CD8-positive, alpha-beta memory T cell (primary cell): Measurements from ENCODE around the gene CTBP1. TPM values are rescaled to one million over a fixed set of nuclear protein-coding genes. Genes with fewer than 3 reads are reported as not detected.

Source experiments
- CTCF ChIA-PET: fragments of 350-600 bp; sonication (Branson Sonifier 250); formaldehyde crosslinking; loops from one replicate; lab custom pipeline; 2021; ENCODE audit warnings: antibody characterized with exemption; lab: Charles Lee
- POLR2A ChIA-PET: fragments of 350-600 bp; sonication (Branson Sonifier 250); formaldehyde crosslinking; loops from one replicate; lab custom pipeline; 2021; ENCODE audit warnings: antibody characterized with exemption; lab: Charles Lee
- DNase-seq, 5 donors: peaks; one replicate each; pipeline versions ENCODE4 v3.0.0 to v3.0.0-alpha.2; 2020 to 2022; ENCODE audit warnings: mixed read lengths in 1 of 5
- H3K27ac ChIP-seq: one replicate; pipeline ENCODE4 v1.7.0; 2013; ENCODE audit warnings: low read depth, mild to moderate bottlenecking, low read length, moderate library complexity
- H3K27me3 ChIP-seq: 2 replicates; pipeline ENCODE4 v1.7.0; 2013; ENCODE audit warnings: low read length, mild to moderate bottlenecking; ENCODE audit not compliant: insufficient read depth, poor library complexity, severe bottlenecking
- H3K36me3 ChIP-seq: 2 replicates; pipeline ENCODE4 v1.7.0; 2013; ENCODE audit warnings: mild to moderate bottlenecking, low read length, moderate library complexity; ENCODE audit not compliant: insufficient read depth
- H3K4me1 ChIP-seq: 2 replicates; pipeline ENCODE4 v1.7.0; 2013; ENCODE audit warnings: mild to moderate bottlenecking, low read length, moderate library complexity; ENCODE audit not compliant: insufficient read depth
- H3K4me3 ChIP-seq: 2 replicates; pipeline ENCODE4 v1.7.0; 2013; ENCODE audit warnings: mild to moderate bottlenecking, low read length
- H3K9me3 ChIP-seq: 2 replicates; pipeline ENCODE4 v1.7.0; 2013; ENCODE audit warnings: mild to moderate bottlenecking, low read length
- H3K27ac Mint-ChIP-seq, 8 donors: one replicate each; pipeline ENCODE4 v1.8.0; 2020 to 2021; ENCODE audit warnings: mixed read lengths in 8 of 8, mild to moderate bottlenecking in 6 of 8, inconsistent platforms in 3 of 8, moderate library complexity in 3 of 8
- H3K27me3 Mint-ChIP-seq, 2 donors: one replicate each; pipeline ENCODE4 v1.8.0; 2020 to 2021; ENCODE audit warnings: mixed read lengths in 2 of 2, mild to moderate bottlenecking in 1 of 2, moderate library complexity in 1 of 2
- H3K36me3 Mint-ChIP-seq, 3 donors: one replicate each; pipeline ENCODE4 v1.8.0; 2020 to 2021; ENCODE audit warnings: mixed read lengths in 3 of 3, inconsistent platforms in 1 of 3, mild to moderate bottlenecking in 1 of 3
- H3K4me1 Mint-ChIP-seq, 3 donors: one replicate each; pipeline ENCODE4 v1.8.0; 2020 to 2021; ENCODE audit warnings: mixed read lengths in 3 of 3, inconsistent platforms in 1 of 3, mild to moderate bottlenecking in 1 of 3
- H3K4me3 Mint-ChIP-seq, 7 donors: one replicate each; pipeline ENCODE4 v1.8.0; 2020 to 2021; ENCODE audit warnings: mixed read lengths in 7 of 7, mild to moderate bottlenecking in 6 of 7, moderate library complexity in 4 of 7, inconsistent platforms in 2 of 7
- H3K9me3 Mint-ChIP-seq, 5 donors: one replicate each; pipeline ENCODE4 v1.8.0; 2020 to 2022; ENCODE audit warnings: mixed read lengths in 5 of 5, mild to moderate bottlenecking in 3 of 5, moderate library complexity in 2 of 5, inconsistent platforms in 1 of 5
- polyA plus RNA-seq: library from polyadenylated mRNA; unstranded; fragments of 300-500 nt; fragmentation: Illumina TruSeq; gene quantifications from one replicate; pipeline ENCODE4 v1.2.3, GENCODE V29; 2021
- total RNA-seq, 2 experiments: library from RNA; stranded (reverse); gene quantifications; one replicate each; pipeline ENCODE4 v1.2.3, GENCODE V29; 2021

Gene CTBP1
- 100 to 1,000 TPM; 139 to 149 TPM for total RNA-seq
- 88.1 TPM for polyA plus RNA-seq

DNA sequence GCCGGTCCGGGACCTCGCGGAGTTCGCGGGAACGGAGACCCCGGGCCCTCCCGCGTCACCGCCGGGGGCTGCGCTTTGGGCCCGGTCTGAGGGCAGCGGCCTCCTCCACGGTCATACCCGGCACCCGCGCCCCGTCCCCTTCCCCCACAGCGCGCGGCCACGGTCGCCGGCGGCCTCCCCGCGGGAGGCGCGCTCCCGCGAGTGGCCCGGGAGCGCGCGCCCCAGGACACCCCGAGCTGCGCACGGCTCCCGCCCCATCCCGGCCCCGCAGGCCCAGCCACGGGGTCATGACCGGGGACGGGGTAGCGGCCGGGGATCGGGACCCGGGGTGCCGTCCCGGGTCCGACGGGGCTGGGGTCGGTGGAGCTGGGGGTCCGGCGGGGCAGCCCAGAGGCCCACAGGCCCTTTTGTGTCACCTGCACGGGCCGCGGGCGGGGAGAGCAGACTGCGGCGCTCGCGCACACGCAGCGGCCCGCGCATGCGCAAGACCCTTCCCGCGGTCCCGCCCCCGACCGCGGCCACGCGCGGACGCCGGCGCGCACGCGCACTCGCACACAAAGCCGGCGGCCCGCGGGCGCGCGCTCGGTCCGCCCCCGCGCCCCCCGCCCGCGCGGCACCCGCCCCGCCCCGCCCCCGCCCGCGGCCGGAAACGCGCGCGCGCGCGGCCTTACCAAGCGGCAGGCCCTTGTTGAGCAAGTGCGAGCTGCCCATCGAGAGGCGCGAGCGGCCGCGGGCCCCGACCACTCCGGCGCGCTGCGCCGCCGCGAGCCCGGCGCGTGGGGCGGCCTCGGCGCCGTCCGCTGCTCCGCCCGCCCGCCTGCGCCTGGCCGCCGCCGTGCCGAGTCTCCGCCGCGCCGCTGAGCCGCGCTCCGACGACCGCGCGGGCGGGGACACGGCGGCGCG is at the start of gene CTBP1:
Gene CTBP1, minus strand, starts transcription at position 886 of the 903 bp plus-strand sequence. CDS start 7,799 bp downstream, outside the sequence.
- peaks cover 0 to 3% of the 10 kb centered on the region in 2 donors for H3K27me3 Mint-ChIP-seq
- peak within 1 kb of the TSS; percentile 74 for H3K4me3 ChIP-seq
- H3K9me3 ChIP-seq = no peaks in the 10 kb centered on the region
- peak within 1 kb of the TSS; percentile 87 to 96 (median 90) for H3K4me3 Mint-ChIP-seq
- peak; percentile 77 to 91 (median 88) for DNase-seq
- POLR2A ChIA-PET = interaction anchor here (0.5 to 4.4 kb wide), 11 partner anchors 14 to 460 kb away, joined by 3 to 59 read pairs (median 6); partner anchors contain the start of genes MAEA, SPON2 and UVSSA
- H3K36me3 ChIP-seq = no peaks in the 10 kb centered on the region
- CTCF ChIA-PET = interaction anchor here (1.0 to 9.6 kb wide), 9 partner anchors 9 to 98 kb away, joined by 3 to 47 read pairs (median 5); partner anchors contain the start of gene UVSSA
- peaks cover 0 to 15% (median 0%) of the 10 kb centered on the region in 3 donors for H3K36me3 Mint-ChIP-seq
- no peaks in the 10 kb centered on the region for H3K9me3 Mint-ChIP-seq
- peak within 1 kb of the TSS; percentile 92 to 99 (median 94) for H3K27ac Mint-ChIP-seq
- peaks cover 51 to 74% (median 60%) of the 10 kb centered on the region in 3 donors for H3K4me1 Mint-ChIP-seq
- H3K27me3 ChIP-seq = no peaks in the 10 kb centered on the region
- H3K4me1 ChIP-seq = peaks cover 66% of the 10 kb centered on the region
- peak within 1 kb of the TSS; percentile 89 for H3K27ac ChIP-seq

DNA sequence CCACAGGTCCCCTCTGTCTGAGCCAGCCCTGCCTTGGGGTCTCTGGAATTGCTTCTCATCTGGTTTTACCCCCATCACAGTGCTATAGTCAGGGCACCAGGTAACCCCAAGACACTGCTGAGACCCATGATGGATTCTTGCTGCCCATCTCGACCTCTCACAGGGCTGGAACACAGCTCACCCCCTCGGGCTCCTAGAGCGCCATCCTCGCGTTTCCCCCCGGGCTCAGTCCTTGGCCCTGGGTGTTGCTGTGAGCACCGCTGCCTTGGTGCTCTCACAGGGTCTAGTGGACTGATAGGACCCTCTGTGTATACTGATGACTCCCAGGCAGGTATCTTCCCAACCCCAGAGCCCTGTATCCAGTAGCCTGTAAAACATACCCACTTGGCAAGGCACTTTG is 49.5 kb upstream of the CTBP1 start:
- Histone ChIP-seq H3K36me3 (peaks cover 9% of the 10 kb centered on the region), H3K9me3 (no peaks in the 10 kb centered on the region), H3K27me3 (no peaks in the 10 kb centered on the region), H3K4me1 (peaks cover 17% of the 10 kb centered on the region), H3K4me3 (no peak overlapping the region), H3K27ac (no peak overlapping the region)
- H3K4me3 Mint-ChIP-seq = no peak overlapping the region
- no peaks in the 10 kb centered on the region for H3K9me3 Mint-ChIP-seq
- ChIA-PET POLR2A (no interaction called here), CTCF (interaction anchor here (2.1 kb wide), 1 partner anchor 13 kb away, joined by 6 read pairs; no protein-coding TSS in a partner anchor)
- DNase-seq = no peak
- H3K27me3 Mint-ChIP-seq = peaks cover 0 to 1% of the 10 kb centered on the region in 2 donors
- peaks cover 0 to 65% (median 4%) of the 10 kb centered on the region in 3 donors for H3K36me3 Mint-ChIP-seq
- peak overlapping the region in 5 of 8 donors; percentile 29 to 86 (median 63) for H3K27ac Mint-ChIP-seq
- H3K4me1 Mint-ChIP-seq = peaks cover 47 to 77% (median 61%) of the 10 kb centered on the region in 3 donors

DNA sequence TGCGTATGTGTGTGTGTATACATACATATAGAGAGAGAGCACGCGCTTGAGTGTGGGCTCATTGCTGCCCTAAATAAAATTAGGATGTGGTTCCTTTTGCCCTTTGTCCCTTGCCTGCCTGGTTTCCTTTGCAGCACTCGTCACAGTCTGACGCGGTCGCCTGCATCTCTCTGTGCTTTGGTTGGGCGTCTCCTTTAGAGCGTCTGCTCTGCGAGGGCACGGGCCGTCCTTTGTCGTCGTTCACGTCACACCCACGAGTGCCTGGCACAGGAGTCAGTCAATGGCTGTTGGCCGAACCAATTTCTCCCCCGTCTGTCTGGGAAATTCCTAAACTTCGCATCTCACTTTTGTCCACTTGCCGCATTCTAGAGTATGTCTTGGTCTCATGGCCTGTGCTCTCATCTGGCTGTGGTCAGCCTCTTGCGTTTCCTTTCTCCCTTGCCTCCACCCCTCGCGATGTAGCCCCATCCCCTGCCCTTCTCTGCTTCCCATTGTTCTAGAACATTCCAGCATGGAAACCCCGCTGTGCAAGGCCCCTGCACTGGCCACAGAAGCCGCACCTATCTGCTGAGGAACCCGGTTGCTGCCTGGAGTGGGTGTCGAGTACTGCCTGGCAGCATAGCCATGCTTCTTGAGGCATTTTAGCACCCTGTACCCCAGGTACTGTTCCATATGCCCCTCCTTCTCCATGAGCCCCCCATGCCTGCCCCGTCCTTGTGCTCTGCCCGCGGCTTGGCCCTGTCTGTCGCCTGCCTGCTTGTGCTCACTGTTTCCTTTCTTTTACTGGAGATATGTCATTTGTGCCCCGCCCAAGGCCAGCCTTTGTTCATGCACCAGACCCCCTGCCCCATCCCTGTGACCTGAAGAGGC is 48.8 kb upstream of the CTBP1 start:
- Histone ChIP-seq H3K36me3 (peaks cover 9% of the 10 kb centered on the region), H3K27ac (peak overlapping the region; percentile 38), H3K4me3 (no peak overlapping the region), H3K27me3 (no peaks in the 10 kb centered on the region), H3K4me1 (peaks cover 21% of the 10 kb centered on the region), H3K9me3 (no peaks in the 10 kb centered on the region)
- Mint-ChIP-seq H3K9me3 (no peaks in the 10 kb centered on the region), H3K36me3 (peaks cover 0 to 64% (median 4%) of the 10 kb centered on the region in 3 donors), H3K27me3 (peaks cover 0 to 1% of the 10 kb centered on the region in 2 donors), H3K27ac (peak overlapping the region in 7 of 8 donors; percentile 70 to 97 (median 85)), H3K4me1 (peaks cover 47 to 79% (median 63%) of the 10 kb centered on the region in 3 donors), H3K4me3 (peak overlapping the region in 3 of 7 donors; percentile 21 to 57 (median 28))
- CTCF ChIA-PET = interaction anchor here (0.9 to 2.1 kb wide), 2 partner anchors 12 to 30 kb away, joined by 3 to 6 read pairs; no protein-coding TSS in a partner anchor
- peak in 2 of 5 donors; percentile 53 to 57 for DNase-seq
- POLR2A ChIA-PET = no interaction called here

DNA sequence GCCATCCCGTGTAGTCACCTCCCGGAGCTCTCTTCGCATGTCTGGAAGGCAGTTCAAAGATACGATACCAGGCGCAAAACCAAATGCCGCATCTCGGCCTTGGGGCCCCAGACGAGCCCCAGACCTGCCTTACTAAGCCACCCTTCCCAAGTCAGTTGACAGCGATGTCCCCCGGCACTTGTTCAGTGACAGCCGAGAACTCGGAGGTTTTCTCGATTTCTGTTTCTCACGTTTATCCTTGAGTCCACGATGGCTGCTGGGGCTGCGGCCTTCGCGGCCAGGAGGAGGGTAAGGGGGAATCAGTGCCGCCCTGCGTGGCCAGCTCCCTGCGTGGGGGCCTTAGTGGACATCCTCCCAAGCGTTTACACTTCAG is 48.1 kb upstream of the CTBP1 start:
- POLR2A ChIA-PET = no interaction called here
- H3K27me3 Mint-ChIP-seq = peaks cover 0 to 1% of the 10 kb centered on the region in 2 donors
- H3K36me3 ChIP-seq = peaks cover 9% of the 10 kb centered on the region
- no peaks in the 10 kb centered on the region for H3K9me3 Mint-ChIP-seq
- CTCF ChIA-PET = interaction anchor here (0.9 kb wide), 1 partner anchor 30 kb away, joined by 3 read pairs; no protein-coding TSS in a partner anchor
- peaks cover 0 to 65% (median 2%) of the 10 kb centered on the region in 3 donors for H3K36me3 Mint-ChIP-seq
- peak overlapping the region in 6 of 8 donors; percentile 45 to 96 (median 84) for H3K27ac Mint-ChIP-seq
- H3K27me3 ChIP-seq = no peaks in the 10 kb centered on the region
- peaks cover 52 to 83% (median 68%) of the 10 kb centered on the region in 3 donors for H3K4me1 Mint-ChIP-seq
- H3K4me3 ChIP-seq = no peak overlapping the region
- H3K4me1 ChIP-seq = peaks cover 27% of the 10 kb centered on the region
- H3K27ac ChIP-seq = no peak overlapping the region
- no peak for DNase-seq
- H3K4me3 Mint-ChIP-seq = peak overlapping the region in 1 of 7 donors; percentile 21
- H3K9me3 ChIP-seq = no peaks in the 10 kb centered on the region

DNA sequence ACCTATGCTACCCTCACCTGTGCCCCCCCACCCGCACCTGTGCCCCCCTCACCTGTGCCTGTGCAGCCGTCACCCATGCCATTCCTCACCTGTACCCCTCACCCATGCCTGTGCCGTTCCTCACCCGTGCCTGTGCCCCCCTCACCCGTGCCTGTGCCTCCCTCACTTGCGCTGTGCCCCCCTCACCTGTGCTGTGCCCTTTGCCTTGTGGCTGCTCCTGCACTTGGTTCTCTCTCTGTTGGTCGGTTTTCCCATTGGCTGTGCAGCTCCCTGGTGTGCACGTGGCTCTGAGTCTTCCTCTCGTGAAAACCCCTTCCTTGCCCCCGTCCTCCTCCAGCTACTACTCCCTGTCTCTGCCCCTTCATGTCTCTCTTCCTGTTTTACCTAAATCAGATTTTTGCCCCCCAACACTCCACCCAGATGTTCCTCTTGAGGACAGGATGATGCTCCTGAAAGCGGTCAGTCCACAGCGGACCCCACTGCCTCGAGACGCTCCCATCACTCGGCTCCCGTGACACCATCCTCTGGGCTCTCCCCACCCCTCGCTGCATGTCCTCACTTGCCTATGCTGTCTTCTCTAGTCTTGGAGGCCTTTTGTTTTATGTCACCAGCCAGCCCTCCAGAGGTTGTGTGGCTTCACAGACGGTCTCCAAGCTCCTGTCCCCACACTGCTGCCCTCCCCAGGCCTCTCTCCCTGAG is 47.5 kb upstream of the CTBP1 start:
- Histone ChIP-seq H3K36me3 (peaks cover 9% of the 10 kb centered on the region), H3K27ac (no peak overlapping the region), H3K4me3 (no peak overlapping the region), H3K27me3 (no peaks in the 10 kb centered on the region), H3K9me3 (no peaks in the 10 kb centered on the region), H3K4me1 (peaks cover 32% of the 10 kb centered on the region)
- Mint-ChIP-seq H3K27ac (peak overlapping the region in 5 of 8 donors; percentile 73 to 96 (median 85)), H3K4me1 (peaks cover 57 to 83% (median 68%) of the 10 kb centered on the region in 3 donors), H3K36me3 (peaks cover 0 to 61% (median 2%) of the 10 kb centered on the region in 3 donors), H3K4me3 (peak overlapping the region in 1 of 7 donors; percentile 9), H3K27me3 (peaks cover 0 to 1% of the 10 kb centered on the region in 2 donors), H3K9me3 (no peaks in the 10 kb centered on the region)
- DNase-seq = no peak
- CTCF ChIA-PET = interaction anchor here (0.9 kb wide), 1 partner anchor 29 kb away, joined by 3 read pairs; no protein-coding TSS in a partner anchor
- POLR2A ChIA-PET = no interaction called here

DNA sequence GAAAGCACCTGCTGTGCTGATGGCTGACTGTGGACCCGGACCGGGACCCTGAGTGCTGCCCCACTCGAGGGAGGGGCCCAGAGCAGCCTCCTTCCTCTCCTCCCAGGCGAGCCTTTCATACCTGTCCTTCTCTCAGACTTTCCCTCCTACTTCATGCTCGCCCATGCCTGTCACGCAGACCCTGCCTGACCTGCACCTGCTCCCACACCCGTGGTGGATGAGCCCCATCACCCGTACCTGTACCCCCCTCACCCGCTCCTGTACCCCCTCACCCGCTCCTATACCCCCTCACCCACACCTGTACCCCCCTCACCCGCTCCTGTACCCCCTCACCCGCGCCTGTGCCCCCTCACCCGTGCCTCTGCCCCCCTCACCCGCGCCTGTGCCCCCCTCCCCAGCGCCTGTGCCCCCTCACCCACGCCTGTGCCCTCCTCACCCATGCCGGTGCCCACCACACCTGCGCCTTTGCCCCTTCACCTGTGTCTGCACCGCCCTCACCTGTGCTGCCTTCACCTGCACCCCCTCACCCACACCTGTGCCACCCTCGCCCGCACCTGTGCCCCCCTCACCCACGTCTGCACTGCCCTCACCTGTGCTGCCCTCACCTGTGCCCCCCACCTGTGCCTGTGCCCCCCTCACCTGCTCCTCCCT is 46.6 kb upstream of the CTBP1 start:
- H3K4me3 Mint-ChIP-seq = peak overlapping the region in 1 of 7 donors; percentile 29
- peaks cover 0 to 1% of the 10 kb centered on the region in 2 donors for H3K27me3 Mint-ChIP-seq
- H3K27ac ChIP-seq = no peak overlapping the region
- POLR2A ChIA-PET = interaction anchor here (0.7 kb wide), 1 partner anchor 9 kb away, joined by 3 read pairs; no protein-coding TSS in a partner anchor
- H3K27me3 ChIP-seq = no peaks in the 10 kb centered on the region
- H3K36me3 Mint-ChIP-seq = peaks cover 0 to 54% (median 2%) of the 10 kb centered on the region in 3 donors
- peaks cover 42% of the 10 kb centered on the region for H3K4me1 ChIP-seq
- H3K36me3 ChIP-seq = peaks cover 9% of the 10 kb centered on the region
- peak overlapping the region in 5 of 8 donors; percentile 23 to 78 (median 55) for H3K27ac Mint-ChIP-seq
- H3K4me1 Mint-ChIP-seq = peaks cover 58 to 84% (median 69%) of the 10 kb centered on the region in 3 donors
- H3K9me3 ChIP-seq = no peaks in the 10 kb centered on the region
- CTCF ChIA-PET = no interaction called here
- H3K4me3 ChIP-seq = no peak overlapping the region
- DNase-seq = no peak
- no peaks in the 10 kb centered on the region for H3K9me3 Mint-ChIP-seq
